Heart right ventricle (tissue), 16 donors: ENCODE measurements around the gene TTC3. TPM values are rescaled to one million over a fixed set of nuclear protein-coding genes. Genes with fewer than 3 reads are reported as not detected.

Experiments
- ATAC-seq, 8 donors: fragments of 200-7000 bp; cut with Tn5 transposase; one replicate each; pipeline ENCODE4 v1.9.1; 2020; ENCODE audit warnings: mild to moderate bottlenecking in 8 of 8, moderate library complexity in 8 of 8, moderate number of reproducible peaks in 1 of 8
- DNase-seq, 2 donors: peaks; one replicate each; pipeline ENCODE4 v3.0.0-alpha.2; 2020
- H3K27ac ChIP-seq, 10 donors: fragments of 200-600 bp; sonication (generic) in 2 of 10; one replicate each; pipeline versions ENCODE4 v1.5.0 to v1.8.0; 2020 to 2022; ENCODE audit warnings: mild to moderate bottlenecking in 3 of 10
- H3K27me3 ChIP-seq, 7 donors: fragments of 200-600 bp; one replicate each; pipeline ENCODE4 v1.8.0; 2021 to 2022; ENCODE audit warnings: mild to moderate bottlenecking in 2 of 7
- H3K36me3 ChIP-seq, 9 donors: fragments of 200-600 bp; sonication (generic) in 1 of 9; one replicate each; pipeline versions ENCODE4 v1.5.0 to v1.8.0; 2020 to 2022; ENCODE audit warnings: mild to moderate bottlenecking in 2 of 9
- H3K4me1 ChIP-seq, 9 donors: fragments of 200-600 bp; sonication (generic) in 1 of 9; one replicate each; pipeline versions ENCODE4 v1.5.0 to v1.8.0; 2020 to 2022; ENCODE audit warnings: mild to moderate bottlenecking in 4 of 9
- H3K4me3 ChIP-seq, 10 donors: fragments of 200-600 bp; sonication (generic) in 2 of 10; one replicate each; pipeline versions ENCODE4 v1.5.0 to v1.8.0; 2020 to 2022; ENCODE audit warnings: mild to moderate bottlenecking in 7 of 10, moderate library complexity in 2 of 10
- H3K9me3 ChIP-seq, 11 donors: fragments of 200-600 bp in 10 of 11; sonication (generic) in 2 of 11; one replicate each; pipeline versions ENCODE4 v1.5.0 to v1.8.0; 2013 to 2022; ENCODE audit warnings: mild to moderate bottlenecking in 2 of 11, control low read depth in 1 of 11, moderate library complexity in 1 of 11
- WGBS, 2 donors: extraction: QIAGEN DNeasy Blood & Tissue Kit; methylation state at CpG; one replicate each; pipeline ENCODE4 v1.1.7; 2013; ENCODE audit warnings: inconsistent platforms in 1 of 2; 5-methylcytosine and 5-hydroxymethylcytosine counted together
- intact Hi-C, 10 donors: fragments of 100-400 bp; cut with DNase I; formaldehyde crosslinking; loops; one replicate each; pipeline versions ENCODE4 v1.11.1 to v1.14.2; 2022
- polyA plus RNA-seq, 2 donors: library from polyadenylated mRNA; stranded (reverse); fragments of 200-250 nt; gene quantifications; one replicate each; pipeline ENCODE4 v1.2.3, GENCODE V29; 2013
- total RNA-seq, 10 donors: library from RNA; stranded (reverse); fragmentation: NEBNext Ultra II Directional in 3 of 10; extraction: Animal tissue kit (Norgen Biotek cat#: 25700) in 3 of 10; gene quantifications; one replicate each; pipeline versions ENCODE4 v1.2.1 to v1.2.4, GENCODE V29; 2021 to 2023
- TF ChIP-seq, protein P1 (sequence below), 9 donors: fragments of 200-600 bp; sonication (generic) in 2 of 9; IDR thresholded peaks; one replicate each; pipeline versions ENCODE4 v1.5.0 to v1.8.0; 2021 to 2022; ENCODE audit warnings: antibody characterized with exemption in 9 of 9, mild to moderate bottlenecking in 5 of 9, moderate library complexity in 1 of 9
- donor health status: Arrhythmogenic right ventricular cardiomyopathy.
- donor health status: ischemic (EF 13 %, LVEDD 7.1; RV severe dilation, severe dysfunction).
- donor health status: healthy with polysubstance abuse.
- donor health status: DM: no; HTN: yes; CAD: no.
- donor health status: DM: no; HTN: no; CAD: no.
- donor health status: ischemic (EF 25% LVEDD 6.9; RV normal size, moderate dysfunction).
- donor health status: ischemic (EF 25% LVEDD 5.7; RV mildly dilated, moderate dysfunction).
- donor health status: healthy.
- donor health status: DM: yes; HTN: yes; CAD: no.
- donor health status: Ischemic cardiomyopathy.
- donor health status: ischemic (EF 35%, LVEDD 5.7; RV mildly dilated, moderate dysfunction).
- donor health status: nonischemic (EF 11% LVEDD 7.7; RV severe dilation, severe dysfunction).
- donor health status: DM: yes; HTN: yes; CAD: no.
- donor health status: PGD.
- donor health status: ischemic (EF 29% LVEDD 5.4; RV normal size, mild dysfunction).
- donor health status: nonischemic (EF 23%, LVEDD 6.1; RV moderate dilation, normal function).

The TTC3 gene
- total and polyA plus RNA-seq, 12 donors: 14.0 to 62.1 (median 50.1) TPM

DNA sequence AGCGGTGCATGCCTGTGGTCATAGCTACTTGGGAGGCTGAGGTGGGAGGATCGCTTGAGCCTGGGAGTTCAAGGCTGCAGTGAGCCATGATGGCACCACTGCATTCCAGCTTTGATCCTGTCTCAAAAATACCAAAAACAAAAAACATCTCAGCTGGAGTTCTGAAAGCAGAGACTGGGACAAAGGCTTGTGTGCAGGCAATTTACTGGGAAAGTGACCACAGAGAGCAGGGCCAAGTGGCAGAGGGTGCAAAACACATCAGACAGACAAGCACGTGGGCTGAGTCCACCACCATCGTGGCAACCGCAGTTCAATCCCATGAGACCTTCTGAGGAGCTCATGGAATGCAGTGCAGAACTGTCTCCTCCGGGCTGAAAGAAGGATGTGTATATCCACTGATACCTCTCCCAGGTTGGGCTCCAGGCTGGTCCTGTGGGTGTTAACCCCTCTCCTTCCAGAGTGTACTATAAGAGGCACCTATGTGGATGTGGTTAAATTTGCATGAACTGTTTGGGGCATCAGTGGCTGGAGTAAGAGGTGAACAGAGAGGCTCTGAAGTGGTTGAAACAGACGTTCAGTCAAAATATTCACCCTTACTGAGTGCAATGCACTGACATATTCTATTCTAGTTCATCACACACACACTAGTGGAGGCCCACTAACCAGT, 11.0 kb upstream of the TTC3 start:
- H3K9me3 ChIP-seq: no peaks in the 10 kb centered on the region
- no peak overlapping the region for H3K27ac ChIP-seq
- H3K27me3 ChIP-seq: no peaks in the 10 kb centered on the region
- intact Hi-C loops: no loop called here
- WGBS, 2 donors: 60 to 63% methylated on average over 7 of the region's 7 CpGs
- TF ChIP-seq, protein P1, sequence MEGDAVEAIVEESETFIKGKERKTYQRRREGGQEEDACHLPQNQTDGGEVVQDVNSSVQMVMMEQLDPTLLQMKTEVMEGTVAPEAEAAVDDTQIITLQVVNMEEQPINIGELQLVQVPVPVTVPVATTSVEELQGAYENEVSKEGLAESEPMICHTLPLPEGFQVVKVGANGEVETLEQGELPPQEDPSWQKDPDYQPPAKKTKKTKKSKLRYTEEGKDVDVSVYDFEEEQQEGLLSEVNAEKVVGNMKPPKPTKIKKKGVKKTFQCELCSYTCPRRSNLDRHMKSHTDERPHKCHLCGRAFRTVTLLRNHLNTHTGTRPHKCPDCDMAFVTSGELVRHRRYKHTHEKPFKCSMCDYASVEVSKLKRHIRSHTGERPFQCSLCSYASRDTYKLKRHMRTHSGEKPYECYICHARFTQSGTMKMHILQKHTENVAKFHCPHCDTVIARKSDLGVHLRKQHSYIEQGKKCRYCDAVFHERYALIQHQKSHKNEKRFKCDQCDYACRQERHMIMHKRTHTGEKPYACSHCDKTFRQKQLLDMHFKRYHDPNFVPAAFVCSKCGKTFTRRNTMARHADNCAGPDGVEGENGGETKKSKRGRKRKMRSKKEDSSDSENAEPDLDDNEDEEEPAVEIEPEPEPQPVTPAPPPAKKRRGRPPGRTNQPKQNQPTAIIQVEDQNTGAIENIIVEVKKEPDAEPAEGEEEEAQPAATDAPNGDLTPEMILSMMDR (IDR thresholded peaks at IDR 0.05): no peak
- H3K4me3 ChIP-seq: no peak overlapping the region
- H3K36me3 ChIP-seq: peaks cover 0 to 28% (median 6%) of the 10 kb centered on the region in 9 donors
- peak in 1 of 8 donors; percentile 30 for ATAC-seq
- DNase-seq: no peak
- H3K4me1 ChIP-seq: peaks cover 0 to 10% (median 0%) of the 10 kb centered on the region in 9 donors

DNA sequence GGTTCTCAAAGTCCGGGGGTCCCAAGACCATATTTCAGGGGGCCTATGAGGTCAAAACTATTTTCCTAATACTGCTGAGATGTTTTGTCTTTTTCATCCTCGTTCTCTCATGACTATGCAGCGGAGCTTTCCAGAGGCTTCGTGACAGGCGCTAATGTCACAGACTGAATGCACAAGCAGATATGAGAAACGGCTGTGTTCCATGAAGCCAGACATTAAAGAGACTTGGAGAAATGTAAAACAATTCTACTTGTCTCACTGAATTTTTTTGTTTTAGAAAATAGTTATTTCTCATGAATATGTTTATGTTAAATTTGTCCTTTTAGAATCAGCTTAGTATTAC, 10.5 kb upstream of the TTC3 start:
- H3K36me3 ChIP-seq: peaks cover 0 to 33% (median 6%) of the 10 kb centered on the region in 9 donors
- no peak overlapping the region for H3K4me3 ChIP-seq
- intact Hi-C loops: no loop called here
- H3K27ac ChIP-seq: no peak overlapping the region
- H3K4me1 ChIP-seq: peaks cover 0 to 10% (median 0%) of the 10 kb centered on the region in 9 donors
- H3K9me3 ChIP-seq: no peaks in the 10 kb centered on the region
- 87 to 89% methylated on average over 6 of the region's 6 CpGs for WGBS, 2 donors
- TF ChIP-seq, protein P1 (IDR thresholded peaks at IDR 0.05): no peak
- no peak for ATAC-seq
- H3K27me3 ChIP-seq: no peaks in the 10 kb centered on the region
- DNase-seq: no peak

DNA sequence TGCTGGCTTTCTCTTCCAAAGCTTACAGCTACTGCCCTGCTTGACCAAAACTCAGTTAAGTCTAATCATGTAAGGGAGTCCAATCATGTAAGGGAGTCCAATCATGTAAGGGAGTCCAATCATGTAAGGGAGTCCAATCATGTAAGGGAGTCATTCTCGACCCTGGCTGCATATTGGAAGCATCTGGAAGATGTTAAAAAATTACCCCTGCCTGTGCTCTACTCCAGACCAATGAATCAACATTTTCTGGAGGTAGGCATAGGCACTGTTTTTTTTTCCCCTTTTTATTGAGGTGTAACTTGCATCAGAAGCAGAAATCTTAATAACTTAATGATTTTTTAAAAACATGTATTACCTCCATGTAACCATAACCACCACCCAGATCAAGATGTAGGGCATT, 9.6 kb upstream of the TTC3 start:
- intact Hi-C loops: no loop called here
- no peak overlapping the region for H3K4me3 ChIP-seq
- H3K27me3 ChIP-seq: no peaks in the 10 kb centered on the region
- TF ChIP-seq, protein P1 (IDR thresholded peaks at IDR 0.05): no peak
- peaks cover 0 to 2% (median 0%) of the 10 kb centered on the region in 11 donors for H3K9me3 ChIP-seq
- no peak for ATAC-seq
- no peak overlapping the region for H3K27ac ChIP-seq
- H3K36me3 ChIP-seq: peaks cover 0 to 39% (median 6%) of the 10 kb centered on the region in 9 donors
- no peak for DNase-seq
- WGBS, 2 donors: 60 to 81% methylated on average over 1 of the region's 1 CpG
- peaks cover 0 to 10% (median 0%) of the 10 kb centered on the region in 9 donors for H3K4me1 ChIP-seq

DNA sequence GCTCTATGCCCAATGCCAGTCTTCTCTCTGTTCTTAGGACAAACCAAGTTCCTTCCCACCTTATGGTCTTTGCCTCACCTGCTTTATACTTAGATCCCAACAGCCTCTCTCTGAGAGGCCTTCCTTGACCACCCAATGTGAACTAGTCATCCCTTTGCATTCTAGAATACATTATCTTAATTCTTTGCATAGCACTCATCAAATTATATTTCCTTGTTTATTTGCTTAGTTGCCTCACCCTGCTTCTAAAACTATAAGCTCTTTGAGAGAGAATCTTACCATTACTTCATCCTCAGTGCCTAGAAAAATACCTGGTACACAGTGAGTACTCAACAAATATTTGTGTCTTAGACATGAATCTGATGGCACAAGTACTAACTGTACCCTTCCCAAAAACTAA, 8.2 kb upstream of the TTC3 start:
- Histone ChIP-seq H3K9me3 (peaks cover 0 to 6% (median 0%) of the 10 kb centered on the region in 11 donors), H3K27me3 (no peaks in the 10 kb centered on the region), H3K27ac (no peak overlapping the region), H3K36me3 (peaks cover 0 to 53% (median 6%) of the 10 kb centered on the region in 9 donors), H3K4me3 (no peak overlapping the region), H3K4me1 (peaks cover 0 to 9% (median 0%) of the 10 kb centered on the region in 9 donors)
- no peak for ATAC-seq
- DNase-seq: no peak
- TF ChIP-seq, protein P1 (IDR thresholded peaks at IDR 0.05): no peak
- intact Hi-C loops: no loop called here
